ENCODE results near the gene PLS1. TPM values are rescaled to one million over a fixed set of nuclear protein-coding genes. Genes with fewer than 3 reads are reported as not detected.

The PLS1 gene
- total RNA-seq, 1 experiment from 2014 or later = 20.1 TPM

DNA sequence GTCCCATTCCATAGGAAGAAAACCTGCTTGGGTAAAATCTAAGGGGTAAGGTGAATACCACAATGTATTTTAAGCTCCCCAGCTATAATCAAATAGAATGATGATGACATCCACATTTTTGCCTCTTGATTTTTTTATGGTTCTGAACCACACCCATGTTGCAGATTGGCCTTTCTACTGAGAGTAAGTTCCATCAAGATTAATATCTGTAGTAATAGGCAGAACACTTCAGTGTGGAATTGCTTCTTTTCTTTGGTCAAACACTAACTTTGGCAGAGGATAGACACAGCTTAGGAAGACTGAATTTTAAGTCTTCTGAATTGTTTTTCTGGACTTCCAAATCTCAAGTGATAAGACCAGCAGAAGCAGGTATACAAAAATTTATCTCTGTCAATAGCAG, 27.0 kb downstream of the PLS1 start:
- no peak for DNase-seq
- H3K9ac ChIP-seq (ENCODE audit: low read length) = no peak overlapping the region
- no peak for TF ChIP-seq EZH2 (IDR thresholded peaks at IDR 0.05; ENCODE audit: low read length, unreplicated experiment)
- TF ChIP-seq, protein P1, sequence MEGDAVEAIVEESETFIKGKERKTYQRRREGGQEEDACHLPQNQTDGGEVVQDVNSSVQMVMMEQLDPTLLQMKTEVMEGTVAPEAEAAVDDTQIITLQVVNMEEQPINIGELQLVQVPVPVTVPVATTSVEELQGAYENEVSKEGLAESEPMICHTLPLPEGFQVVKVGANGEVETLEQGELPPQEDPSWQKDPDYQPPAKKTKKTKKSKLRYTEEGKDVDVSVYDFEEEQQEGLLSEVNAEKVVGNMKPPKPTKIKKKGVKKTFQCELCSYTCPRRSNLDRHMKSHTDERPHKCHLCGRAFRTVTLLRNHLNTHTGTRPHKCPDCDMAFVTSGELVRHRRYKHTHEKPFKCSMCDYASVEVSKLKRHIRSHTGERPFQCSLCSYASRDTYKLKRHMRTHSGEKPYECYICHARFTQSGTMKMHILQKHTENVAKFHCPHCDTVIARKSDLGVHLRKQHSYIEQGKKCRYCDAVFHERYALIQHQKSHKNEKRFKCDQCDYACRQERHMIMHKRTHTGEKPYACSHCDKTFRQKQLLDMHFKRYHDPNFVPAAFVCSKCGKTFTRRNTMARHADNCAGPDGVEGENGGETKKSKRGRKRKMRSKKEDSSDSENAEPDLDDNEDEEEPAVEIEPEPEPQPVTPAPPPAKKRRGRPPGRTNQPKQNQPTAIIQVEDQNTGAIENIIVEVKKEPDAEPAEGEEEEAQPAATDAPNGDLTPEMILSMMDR (conservative IDR thresholded peaks at IDR 0.05; ENCODE audit: low read depth, low read length) = no peak
- TF ChIP-seq EZH2phosphoT487 (IDR thresholded peaks at IDR 0.05; ENCODE audit: borderline replicate concordance, low read length) = no peak
- H3K4me2 ChIP-seq (ENCODE audit: low read length) = no peak overlapping the region
- no peaks in the 10 kb centered on the region for H3K9me3 ChIP-seq (ENCODE audit: low read length)
- no peaks in the 10 kb centered on the region for H3K27me3 ChIP-seq (ENCODE audit: low read length)
- H3K36me3 ChIP-seq (ENCODE audit: low read depth, low read length) = no peaks in the 10 kb centered on the region
- H4K20me1 ChIP-seq (ENCODE audit: low read length) = no peaks in the 10 kb centered on the region
- CTCF ChIA-PET = no interaction called here
- 0 out of 2 replicates have a peak, but pooled peaks cover 5% of the 10 kb centered on the region for H3K79me2 ChIP-seq (ENCODE audit: low read length)
- no peaks in the 10 kb centered on the region for H3K9me2 ChIP-seq (replicated peaks; ENCODE audit: low read length)
- no peak for ATAC-seq
- intact Hi-C loops (cut with micrococcal nuclease) = no loop called here
- no peaks in the 10 kb centered on the region for H3F3A ChIP-seq (ENCODE audit: low read length, unreplicated experiment)
- H2AFZ ChIP-seq (ENCODE audit: low read length) = no peak overlapping the region
- BruUV-seq (replicated peaks) = no TSS peak
- no peak overlapping the region for H3K27ac ChIP-seq (ENCODE audit: low read length)
- POLR2A ChIA-PET (ENCODE audit: unreplicated experiment) = no interaction called here
- peaks cover 16% of the 10 kb centered on the region for H3K4me1 ChIP-seq (ENCODE audit: insufficient read depth, low read length)
- H3K4me3 ChIP-seq (ENCODE audit: low read length) = no peak overlapping the region

DNA sequence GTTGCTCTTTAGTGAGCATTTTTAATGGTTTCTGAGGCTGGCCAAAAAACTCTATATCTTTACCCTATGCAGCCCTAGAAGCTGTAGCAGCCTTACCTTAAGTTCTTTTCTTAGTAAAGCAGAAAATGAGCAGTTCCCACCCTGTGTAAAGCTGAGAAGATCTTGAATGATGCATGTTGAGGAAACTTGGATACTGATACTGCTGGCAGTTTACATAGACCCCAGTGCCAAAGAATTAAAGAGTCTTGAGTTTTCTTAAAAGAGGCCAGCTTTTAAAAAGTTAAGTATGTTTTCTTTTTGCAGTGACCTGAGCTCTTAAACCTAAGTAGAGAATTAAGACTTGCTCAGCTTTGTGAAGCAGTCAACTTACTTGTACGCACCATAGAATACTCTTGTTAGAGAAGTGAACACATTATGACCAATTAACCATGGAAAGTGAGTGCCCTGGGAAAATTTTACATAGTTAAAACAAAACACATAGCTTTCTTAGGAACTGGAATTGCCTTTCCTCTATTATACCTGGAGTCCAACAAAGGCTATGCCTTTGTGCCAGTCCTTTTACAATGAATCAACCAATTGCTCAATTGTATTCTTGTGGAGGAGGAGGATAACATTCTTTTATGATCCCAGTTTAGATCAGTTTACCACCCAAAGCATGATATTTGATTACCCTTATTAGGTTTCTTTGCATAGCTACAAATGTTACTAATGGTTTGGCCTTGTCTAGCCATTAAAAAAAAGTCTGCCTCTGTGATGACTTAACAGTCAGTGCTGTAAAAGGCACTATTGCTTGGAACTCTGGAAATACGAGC, 28.4 kb downstream of the PLS1 start:
- peaks cover 4% of the 10 kb centered on the region for H3K4me1 ChIP-seq (ENCODE audit: insufficient read depth, low read length)
- ATAC-seq (no peak), DNase-seq (no peak)
- H3K4me2 ChIP-seq (ENCODE audit: low read length) = no peak overlapping the region
- intact Hi-C loops (cut with micrococcal nuclease) = no loop called here
- H3K9me2 ChIP-seq (replicated peaks; ENCODE audit: low read length) = no peaks in the 10 kb centered on the region
- no peak for TF ChIP-seq EZH2 (IDR thresholded peaks at IDR 0.05; ENCODE audit: low read length, unreplicated experiment)
- no peak for TF ChIP-seq EZH2phosphoT487 (IDR thresholded peaks at IDR 0.05; ENCODE audit: borderline replicate concordance, low read length)
- TF ChIP-seq, protein P1 (conservative IDR thresholded peaks at IDR 0.05; ENCODE audit: low read depth, low read length) = no peak
- H3K27ac ChIP-seq (ENCODE audit: low read length) = no peak overlapping the region
- CTCF ChIA-PET = interaction anchor here (0.7 kb wide), 1 partner anchor 21 kb away, joined by 4 read pairs; no protein-coding TSS in a partner anchor
- 0 out of 2 replicates have a peak, but pooled peaks cover 5% of the 10 kb centered on the region for H3K79me2 ChIP-seq (ENCODE audit: low read length)
- no peaks in the 10 kb centered on the region for H4K20me1 ChIP-seq (ENCODE audit: low read length)
- H3K27me3 ChIP-seq (ENCODE audit: low read length) = no peaks in the 10 kb centered on the region
- no peak overlapping the region for H3K4me3 ChIP-seq (ENCODE audit: low read length)
- no peaks in the 10 kb centered on the region for H3K9me3 ChIP-seq (ENCODE audit: low read length)
- POLR2A ChIA-PET (ENCODE audit: unreplicated experiment) = no interaction called here
- no peak overlapping the region for H2AFZ ChIP-seq (ENCODE audit: low read length)
- no peaks in the 10 kb centered on the region for H3K36me3 ChIP-seq (ENCODE audit: low read depth, low read length)
- BruUV-seq (replicated peaks) = no TSS peak
- no peaks in the 10 kb centered on the region for H3F3A ChIP-seq (ENCODE audit: low read length, unreplicated experiment)
- no peak overlapping the region for H3K9ac ChIP-seq (ENCODE audit: low read length)

DNA sequence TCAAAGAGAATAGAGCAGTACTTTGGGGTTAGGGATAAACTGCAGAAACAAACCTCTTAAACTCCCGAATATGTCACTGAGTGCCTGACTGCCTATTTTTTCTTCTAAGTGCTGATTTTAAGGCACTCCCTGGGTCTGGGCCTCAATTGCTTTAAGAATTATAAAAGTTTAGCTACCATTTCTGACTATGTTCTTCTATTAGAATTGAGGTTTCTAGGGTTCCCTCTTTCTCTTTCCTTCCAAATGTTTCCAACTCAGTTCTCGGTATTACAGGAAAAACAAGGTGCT, 28.9 kb downstream of the PLS1 start:
- intact Hi-C loops (cut with micrococcal nuclease) = no loop called here
- Histone ChIP-seq H3K4me3 (ENCODE audit: low read length) (no peak overlapping the region), H2AFZ (ENCODE audit: low read length) (no peak overlapping the region), H3K4me2 (ENCODE audit: low read length) (no peak overlapping the region), H3K36me3 (ENCODE audit: low read depth, low read length) (no peaks in the 10 kb centered on the region), H3K9me2 (replicated peaks; ENCODE audit: low read length) (no peaks in the 10 kb centered on the region), H3K27ac (ENCODE audit: low read length) (no peak overlapping the region), H3F3A (ENCODE audit: low read length, unreplicated experiment) (no peaks in the 10 kb centered on the region), H3K4me1 (ENCODE audit: insufficient read depth, low read length) (no peaks in the 10 kb centered on the region), H4K20me1 (ENCODE audit: low read length) (no peaks in the 10 kb centered on the region), H3K9me3 (ENCODE audit: low read length) (no peaks in the 10 kb centered on the region), H3K27me3 (ENCODE audit: low read length) (no peaks in the 10 kb centered on the region), H3K79me2 (ENCODE audit: low read length) (0 out of 2 replicates have a peak, but pooled peaks cover 5% of the 10 kb centered on the region), H3K9ac (ENCODE audit: low read length) (no peak overlapping the region)
- ChIA-PET CTCF (interaction anchor here (0.7 kb wide), 1 partner anchor 22 kb away, joined by 4 read pairs; no protein-coding TSS in a partner anchor), POLR2A (ENCODE audit: unreplicated experiment) (no interaction called here)
- TF ChIP-seq, protein P1 (conservative IDR thresholded peaks at IDR 0.05; ENCODE audit: low read depth, low read length) = no peak
- TF ChIP-seq EZH2 (IDR thresholded peaks at IDR 0.05; ENCODE audit: low read length, unreplicated experiment) (no peak), EZH2phosphoT487 (IDR thresholded peaks at IDR 0.05; ENCODE audit: borderline replicate concordance, low read length) (no peak)
- ATAC-seq (no peak), DNase-seq (no peak)
- BruUV-seq (replicated peaks) = no TSS peak
